ENCODE data around the gene GINS2. TPM values are rescaled to one million over a fixed set of nuclear protein-coding genes. Genes with fewer than 3 reads are reported as not detected.

The GINS2 gene
- total RNA-seq, 1 experiment from 2014 or later: 71.9 TPM

DNA sequence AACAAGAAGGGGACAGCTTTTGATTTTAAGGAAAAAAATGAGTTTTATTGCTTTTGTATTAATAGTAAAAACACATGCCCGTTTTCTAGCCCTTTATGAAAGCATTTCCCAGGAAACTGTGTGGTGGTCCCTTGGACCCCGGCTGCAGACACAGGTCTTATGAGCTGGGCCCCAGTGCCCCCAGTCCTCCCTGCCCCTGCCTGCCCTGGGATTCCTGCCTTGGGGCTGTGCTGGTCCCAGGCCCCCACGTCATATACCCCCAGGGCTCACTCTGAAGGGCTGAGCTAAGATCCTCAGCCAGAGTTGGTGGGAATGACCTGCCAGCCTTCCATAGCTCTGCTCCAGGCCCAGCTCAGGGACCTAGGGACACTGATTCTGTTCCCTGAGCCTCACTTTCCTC is 30.8 kb downstream of the GINS2 start:
- TF ChIP-seq EZH2 (IDR thresholded peaks at IDR 0.05; ENCODE audit: borderline replicate concordance, low read depth, low read length, poor library complexity, severe bottlenecking): no peak
- TF ChIP-seq, protein P1, sequence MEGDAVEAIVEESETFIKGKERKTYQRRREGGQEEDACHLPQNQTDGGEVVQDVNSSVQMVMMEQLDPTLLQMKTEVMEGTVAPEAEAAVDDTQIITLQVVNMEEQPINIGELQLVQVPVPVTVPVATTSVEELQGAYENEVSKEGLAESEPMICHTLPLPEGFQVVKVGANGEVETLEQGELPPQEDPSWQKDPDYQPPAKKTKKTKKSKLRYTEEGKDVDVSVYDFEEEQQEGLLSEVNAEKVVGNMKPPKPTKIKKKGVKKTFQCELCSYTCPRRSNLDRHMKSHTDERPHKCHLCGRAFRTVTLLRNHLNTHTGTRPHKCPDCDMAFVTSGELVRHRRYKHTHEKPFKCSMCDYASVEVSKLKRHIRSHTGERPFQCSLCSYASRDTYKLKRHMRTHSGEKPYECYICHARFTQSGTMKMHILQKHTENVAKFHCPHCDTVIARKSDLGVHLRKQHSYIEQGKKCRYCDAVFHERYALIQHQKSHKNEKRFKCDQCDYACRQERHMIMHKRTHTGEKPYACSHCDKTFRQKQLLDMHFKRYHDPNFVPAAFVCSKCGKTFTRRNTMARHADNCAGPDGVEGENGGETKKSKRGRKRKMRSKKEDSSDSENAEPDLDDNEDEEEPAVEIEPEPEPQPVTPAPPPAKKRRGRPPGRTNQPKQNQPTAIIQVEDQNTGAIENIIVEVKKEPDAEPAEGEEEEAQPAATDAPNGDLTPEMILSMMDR (conservative IDR thresholded peaks at IDR 0.05; ENCODE audit: low read depth, low read length): no peak
- no TSS peak for BruUV-seq (replicated peaks)
- H3K4me1 ChIP-seq (ENCODE audit: insufficient read depth, low read length, poor library complexity, severe bottlenecking): peaks cover 25% of the 10 kb centered on the region
- no peak for DNase-seq (ENCODE audit: low spot score)
- peaks cover 52% of the 10 kb centered on the region for H3K36me3 ChIP-seq (ENCODE audit: insufficient read depth, low read length, poor library complexity, severe bottlenecking)
- intact Hi-C loops (cut with micrococcal nuclease; ENCODE audit: unreplicated experiment): no loop called here
- ChIA-PET POLR2A (ENCODE audit: low non-redundant PET) (no interaction called here), CTCF (no interaction called here)
- H3K27ac ChIP-seq (ENCODE audit: low read depth, low read length, poor library complexity, severe bottlenecking): no peak overlapping the region
- no peaks in the 10 kb centered on the region for H3K27me3 ChIP-seq (replicated peaks; ENCODE audit: insufficient read depth, low read depth, low read length, poor library complexity)
- H3K9me3 ChIP-seq (ENCODE audit: low read depth, low read length, poor library complexity, severe bottlenecking): no peaks in the 10 kb centered on the region
- H3K4me3 ChIP-seq (ENCODE audit: low read depth, low read length, poor library complexity, severe bottlenecking): no peak overlapping the region

DNA sequence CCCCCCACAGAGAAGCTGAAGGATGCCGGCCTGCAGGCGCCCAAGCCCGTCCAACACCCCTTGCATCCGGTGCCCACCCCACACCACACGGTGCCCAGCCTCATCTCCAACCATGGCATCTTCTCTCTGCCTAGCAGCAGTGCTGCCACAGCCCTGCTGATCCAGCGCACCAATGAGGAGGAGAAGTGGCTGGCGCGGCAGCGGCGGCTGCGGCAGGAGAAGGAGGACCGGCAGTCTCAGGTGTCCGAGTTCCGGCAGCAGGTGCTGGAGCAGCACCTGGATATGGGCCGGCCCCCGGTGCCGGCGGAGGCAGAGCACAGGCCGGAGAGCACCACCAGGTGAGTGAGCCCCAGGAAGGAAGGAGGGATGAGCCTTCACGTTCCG is 31.5 kb downstream of the GINS2 start:
- H3K36me3 ChIP-seq (ENCODE audit: insufficient read depth, low read length, poor library complexity, severe bottlenecking): peaks cover 51% of the 10 kb centered on the region
- POLR2A ChIA-PET (ENCODE audit: low non-redundant PET): no interaction called here
- H3K9me3 ChIP-seq (ENCODE audit: low read depth, low read length, poor library complexity, severe bottlenecking): no peaks in the 10 kb centered on the region
- DNase-seq (ENCODE audit: low spot score): no peak
- CTCF ChIA-PET: no interaction called here
- intact Hi-C loops (cut with micrococcal nuclease; ENCODE audit: unreplicated experiment): no loop called here
- peaks cover 29% of the 10 kb centered on the region for H3K4me1 ChIP-seq (ENCODE audit: insufficient read depth, low read length, poor library complexity, severe bottlenecking)
- no peak for TF ChIP-seq EZH2 (IDR thresholded peaks at IDR 0.05; ENCODE audit: borderline replicate concordance, low read depth, low read length, poor library complexity, severe bottlenecking)
- TF ChIP-seq, protein P1 (conservative IDR thresholded peaks at IDR 0.05; ENCODE audit: low read depth, low read length): no peak
- no peaks in the 10 kb centered on the region for H3K27me3 ChIP-seq (replicated peaks; ENCODE audit: insufficient read depth, low read depth, low read length, poor library complexity)
- BruUV-seq (replicated peaks): no TSS peak
- H3K27ac ChIP-seq (ENCODE audit: low read depth, low read length, poor library complexity, severe bottlenecking): no peak overlapping the region
- no peak overlapping the region for H3K4me3 ChIP-seq (ENCODE audit: low read depth, low read length, poor library complexity, severe bottlenecking)

DNA sequence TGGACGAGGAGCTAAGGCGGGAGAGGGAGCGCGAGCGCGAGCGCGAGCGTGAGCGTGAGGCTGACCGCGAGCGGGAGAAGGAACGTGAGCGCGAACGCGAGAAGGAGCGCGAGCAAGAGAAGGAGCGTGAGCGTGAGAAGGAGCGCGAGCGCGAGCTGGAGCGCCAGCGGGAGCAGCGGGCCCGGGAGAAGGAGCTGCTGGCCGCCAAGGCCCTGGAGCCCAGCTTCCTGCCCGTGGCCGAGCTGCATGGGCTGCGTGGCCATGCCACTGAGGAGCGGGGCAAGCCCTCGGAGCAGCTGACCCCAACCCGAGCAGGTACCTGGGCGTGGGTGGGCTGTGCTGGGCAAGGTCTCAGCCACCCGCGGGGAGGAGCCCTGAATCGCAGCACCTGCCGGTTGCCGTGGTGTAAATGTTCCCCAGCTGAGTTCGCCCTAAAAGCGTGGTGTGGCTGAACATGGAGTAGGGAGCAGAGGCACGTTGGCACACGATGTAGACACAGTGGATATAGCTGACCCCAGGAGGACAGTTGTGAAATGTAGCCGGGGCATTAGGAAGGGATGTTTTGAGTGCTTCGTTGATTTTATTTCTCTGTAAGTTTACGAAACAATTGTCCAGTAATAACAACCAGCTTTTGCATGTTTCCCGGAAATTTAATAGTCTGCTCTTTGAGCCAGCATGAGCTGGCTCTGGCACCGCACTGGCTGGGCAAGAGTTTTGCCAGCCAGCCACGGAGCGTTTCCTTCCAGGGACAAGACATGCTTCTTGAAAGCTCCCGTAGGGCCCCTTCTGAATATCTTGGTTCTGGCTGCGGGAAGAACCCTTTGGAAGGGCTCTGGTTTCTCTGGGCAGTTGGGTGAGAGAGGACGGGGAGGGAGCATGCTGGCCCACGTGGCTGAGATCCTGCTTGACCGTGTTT is 32.1 kb downstream of the GINS2 start:
- Histone ChIP-seq H3K36me3 (ENCODE audit: insufficient read depth, low read length, poor library complexity, severe bottlenecking) (peaks cover 45% of the 10 kb centered on the region), H3K27me3 (replicated peaks; ENCODE audit: insufficient read depth, low read depth, low read length, poor library complexity) (no peaks in the 10 kb centered on the region), H3K4me3 (ENCODE audit: low read depth, low read length, poor library complexity, severe bottlenecking) (no peak overlapping the region), H3K4me1 (ENCODE audit: insufficient read depth, low read length, poor library complexity, severe bottlenecking) (peaks cover 29% of the 10 kb centered on the region), H3K9me3 (ENCODE audit: low read depth, low read length, poor library complexity, severe bottlenecking) (no peaks in the 10 kb centered on the region), H3K27ac (ENCODE audit: low read depth, low read length, poor library complexity, severe bottlenecking) (no peak overlapping the region)
- ChIA-PET POLR2A (ENCODE audit: low non-redundant PET) (interaction anchor here (0.8 kb wide), 1 partner anchor 1584 kb away, joined by 7 read pairs; no protein-coding TSS in a partner anchor), CTCF (interaction anchor here (0.6 kb wide), 1 partner anchor 35 kb away, joined by 5 read pairs; no protein-coding TSS in a partner anchor)
- no peak for DNase-seq (ENCODE audit: low spot score)
- no TSS peak for BruUV-seq (replicated peaks)
- TF ChIP-seq, protein P1 (conservative IDR thresholded peaks at IDR 0.05; ENCODE audit: low read depth, low read length): no peak
- TF ChIP-seq EZH2 (IDR thresholded peaks at IDR 0.05; ENCODE audit: borderline replicate concordance, low read depth, low read length, poor library complexity, severe bottlenecking): no peak
- intact Hi-C loops (cut with micrococcal nuclease; ENCODE audit: unreplicated experiment): no loop called here

Measured in A673 (cell line).